Measurements from ENCODE around the gene SLC25A41. TPM values are rescaled to one million over a fixed set of nuclear protein-coding genes. Genes with fewer than 3 reads are reported as not detected.

The SLC25A41 gene
- total and polyA plus RNA-seq, 9 of the 15 experiments (the other 6 are each of a cell fraction or from before 2014, with no cell fraction given): 0.08 to 4.2 (median 1.6) TPM

GRCh38 chr19:6424939-6425731 lies 8.4 kb downstream of the SLC25A41 start (continued):
- TF ChIP-seq, protein P1, sequence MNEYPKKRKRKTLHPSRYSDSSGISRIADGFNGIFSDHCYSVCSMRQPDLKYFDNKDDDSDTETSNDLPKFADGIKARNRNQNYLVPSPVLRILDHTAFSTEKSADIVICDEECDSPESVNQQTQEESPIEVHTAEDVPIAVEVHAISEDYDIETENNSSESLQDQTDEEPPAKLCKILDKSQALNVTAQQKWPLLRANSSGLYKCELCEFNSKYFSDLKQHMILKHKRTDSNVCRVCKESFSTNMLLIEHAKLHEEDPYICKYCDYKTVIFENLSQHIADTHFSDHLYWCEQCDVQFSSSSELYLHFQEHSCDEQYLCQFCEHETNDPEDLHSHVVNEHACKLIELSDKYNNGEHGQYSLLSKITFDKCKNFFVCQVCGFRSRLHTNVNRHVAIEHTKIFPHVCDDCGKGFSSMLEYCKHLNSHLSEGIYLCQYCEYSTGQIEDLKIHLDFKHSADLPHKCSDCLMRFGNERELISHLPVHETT (CRISPR knock-in tag; conservative IDR thresholded peaks at IDR 0.05 in 1 of 2, IDR thresholded peaks at IDR 0.05 in 1 of 2): peak in 1 of 2 experiments; percentile 90; a peak in 2 of 4 replicates
- TF ChIP-seq EHMT2 (IDR thresholded peaks at IDR 0.05): no peak
- TF ChIP-seq, protein P2, sequence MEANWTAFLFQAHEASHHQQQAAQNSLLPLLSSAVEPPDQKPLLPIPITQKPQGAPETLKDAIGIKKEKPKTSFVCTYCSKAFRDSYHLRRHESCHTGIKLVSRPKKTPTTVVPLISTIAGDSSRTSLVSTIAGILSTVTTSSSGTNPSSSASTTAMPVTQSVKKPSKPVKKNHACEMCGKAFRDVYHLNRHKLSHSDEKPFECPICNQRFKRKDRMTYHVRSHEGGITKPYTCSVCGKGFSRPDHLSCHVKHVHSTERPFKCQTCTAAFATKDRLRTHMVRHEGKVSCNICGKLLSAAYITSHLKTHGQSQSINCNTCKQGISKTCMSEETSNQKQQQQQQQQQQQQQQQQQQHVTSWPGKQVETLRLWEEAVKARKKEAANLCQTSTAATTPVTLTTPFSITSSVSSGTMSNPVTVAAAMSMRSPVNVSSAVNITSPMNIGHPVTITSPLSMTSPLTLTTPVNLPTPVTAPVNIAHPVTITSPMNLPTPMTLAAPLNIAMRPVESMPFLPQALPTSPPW (CRISPR knock-in tag; IDR thresholded peaks at IDR 0.05): no peak
- TF ChIP-seq, protein P3, sequence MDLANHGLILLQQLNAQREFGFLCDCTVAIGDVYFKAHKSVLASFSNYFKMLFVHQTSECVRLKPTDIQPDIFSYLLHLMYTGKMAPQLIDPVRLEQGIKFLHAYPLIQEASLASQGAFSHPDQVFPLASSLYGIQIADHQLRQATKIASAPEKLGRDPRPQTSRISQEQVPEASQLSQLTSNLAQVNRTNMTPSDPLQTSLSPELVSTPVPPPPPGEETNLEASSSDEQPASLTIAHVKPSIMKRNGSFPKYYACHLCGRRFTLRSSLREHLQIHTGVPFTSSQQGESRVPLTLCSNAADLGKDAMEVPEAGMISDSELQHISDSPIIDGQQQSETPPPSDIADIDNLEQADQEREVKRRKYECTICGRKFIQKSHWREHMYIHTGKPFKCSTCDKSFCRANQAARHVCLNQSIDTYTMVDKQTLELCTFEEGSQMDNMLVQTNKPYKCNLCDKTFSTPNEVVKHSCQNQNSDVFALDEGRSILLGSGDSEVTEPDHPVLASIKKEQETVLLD (IDR thresholded peaks at IDR 0.05): no peak
- TF ChIP-seq, protein P4, sequence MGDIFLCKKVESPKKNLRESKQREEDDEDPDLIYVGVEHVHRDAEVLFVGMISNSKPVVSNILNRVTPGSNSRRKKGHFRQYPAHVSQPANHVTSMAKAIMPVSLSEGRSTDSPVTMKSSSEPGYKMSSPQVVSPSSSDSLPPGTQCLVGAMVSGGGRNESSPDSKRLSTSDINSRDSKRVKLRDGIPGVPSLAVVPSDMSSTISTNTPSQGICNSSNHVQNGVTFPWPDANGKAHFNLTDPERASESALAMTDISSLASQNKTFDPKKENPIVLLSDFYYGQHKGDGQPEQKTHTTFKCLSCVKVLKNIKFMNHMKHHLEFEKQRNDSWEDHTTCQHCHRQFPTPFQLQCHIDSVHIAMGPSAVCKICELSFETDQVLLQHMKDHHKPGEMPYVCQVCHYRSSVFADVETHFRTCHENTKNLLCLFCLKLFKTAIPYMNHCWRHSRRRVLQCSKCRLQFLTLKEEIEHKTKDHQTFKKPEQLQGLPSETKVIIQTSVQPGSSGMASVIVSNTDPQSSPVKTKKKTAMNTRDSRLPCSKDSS (IDR thresholded peaks at IDR 0.05; ENCODE audit: low read depth, partially characterized antibody): no peak
- no peak for TF ChIP-seq TAF7 (tag; IDR thresholded peaks at IDR 0.05)
- TF ChIP-seq USF2 (CRISPR knock-in tag; IDR thresholded peaks at IDR 0.05): peak; percentile 96
- TF ChIP-seq NBN (IDR thresholded peaks at IDR 0.05; ENCODE audit: low read depth): no peak
- TF ChIP-seq BCLAF1 (IDR thresholded peaks at IDR 0.05; ENCODE audit: borderline replicate concordance in 1 of 2, control insufficient read depth in 1 of 2, low read depth in 2 of 2, low read length in 1 of 2): no peak
- 0 out of 2 replicates have a peak, but pooled peaks have one; percentile 13 for TF ChIP-seq NFE2 (IDR thresholded peaks at IDR 0.05; ENCODE audit: low read depth)
- TF ChIP-seq STAG1 (CRISPR knock-in tag; IDR thresholded peaks at IDR 0.05; ENCODE audit: borderline replicate concordance): no peak
- peak; percentile 75 for TF ChIP-seq ELF1 (tag; IDR thresholded peaks at IDR 0.05)
- TF ChIP-seq ILK (tag; IDR thresholded peaks at IDR 0.05; ENCODE audit: borderline replicate concordance, low read depth): no peak
- TF ChIP-seq ZEB2 (IDR thresholded peaks at IDR 0.05): no peak
- TF ChIP-seq HDAC8 (tag; IDR thresholded peaks at IDR 0.05): peak; percentile 96
- TF ChIP-seq ZNF780A (CRISPR knock-in tag; IDR thresholded peaks at IDR 0.05): no peak
